Measurements from ENCODE around the gene WTAP.
"Not testable (repeated sequence)": the region's sequence is repeated elsewhere in the genome, so short reads cannot be mapped to it uniquely, and the experiment has no call there.

WTAP gene

DNA sequence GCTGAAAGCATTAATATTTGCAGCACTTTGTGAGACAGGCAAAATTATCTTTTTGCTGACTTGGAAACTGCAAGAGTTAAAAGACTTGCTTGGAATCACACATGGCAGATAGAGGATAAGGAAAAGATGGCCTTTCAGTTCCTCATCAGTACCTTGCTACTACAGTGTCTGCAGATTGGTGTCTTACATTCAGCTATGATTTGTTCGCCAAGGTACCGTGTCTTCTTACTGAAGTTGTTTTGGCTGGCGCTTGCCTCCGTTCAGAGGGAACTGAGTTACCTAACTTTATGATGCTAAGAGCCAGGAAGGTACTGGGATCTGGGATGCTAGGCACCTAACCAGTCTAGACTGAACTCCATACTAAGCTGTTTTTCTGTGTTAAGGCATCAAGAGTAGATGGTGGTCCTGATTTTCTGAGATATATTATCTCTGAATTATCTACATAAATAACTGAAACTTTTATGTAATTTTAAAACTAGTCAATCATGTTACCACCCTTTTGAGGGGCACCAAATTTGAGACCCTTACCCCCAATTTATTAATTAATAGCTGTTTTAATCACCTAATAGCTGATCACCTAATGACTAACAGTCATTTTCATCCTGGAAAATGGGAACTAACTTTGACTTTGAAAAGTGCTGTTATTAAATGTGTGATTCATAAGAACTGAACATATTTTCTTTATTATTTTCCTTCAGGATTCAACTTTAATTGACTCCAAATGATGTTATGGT, 2.5 kb downstream of the WTAP start:
- DNase-seq (ENCODE audit: low read depth), result no peak

- DNase-seq (ENCODE audit: low read depth), result no peak
Measured at GRCh38 chr6:159730332-159730676, 3.0 kb downstream of the WTAP start.

DNA sequence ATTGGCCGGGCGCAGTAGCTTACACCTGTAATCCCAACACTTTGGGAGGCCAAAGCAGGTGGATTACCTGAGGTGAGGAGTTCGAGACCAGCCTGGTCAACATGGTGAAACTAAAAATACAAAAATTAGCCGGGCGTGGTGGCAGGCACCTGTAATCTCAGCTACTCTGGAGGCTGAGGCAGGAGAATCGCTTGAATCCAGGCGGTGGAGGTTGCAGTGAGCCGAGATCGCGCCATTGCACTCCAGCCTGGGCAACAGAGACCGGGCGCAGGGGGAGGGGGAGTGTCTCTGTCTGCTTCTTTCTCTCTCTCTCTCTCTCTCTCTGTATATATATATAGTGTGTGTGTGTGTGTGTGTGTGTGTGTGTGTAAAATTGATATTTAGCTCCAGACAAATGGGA, 5.2 kb downstream of the WTAP start:
- not testable (repeated sequence) for DNase-seq (ENCODE audit: low read depth)

DNA sequence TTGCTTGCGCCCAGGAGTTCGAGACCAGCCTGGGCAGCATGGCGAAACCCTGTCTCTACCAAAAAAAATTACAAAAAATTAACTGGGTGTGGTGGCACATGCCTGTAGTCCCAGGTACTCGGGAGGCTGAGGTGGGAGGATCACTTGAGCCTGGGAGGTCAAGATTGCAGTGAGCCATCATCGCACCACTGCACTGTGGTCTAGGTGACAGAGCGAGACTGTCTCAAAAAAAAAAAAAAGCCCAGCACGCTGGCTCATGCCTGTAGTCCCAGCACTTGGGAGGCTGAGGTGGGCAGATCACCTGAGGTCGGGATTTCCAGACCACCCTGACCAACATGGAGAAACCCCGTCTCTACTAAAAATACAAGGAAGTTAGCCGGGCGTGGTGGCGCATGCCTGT, 6.1 kb downstream of the WTAP start:
- not testable (repeated sequence) for DNase-seq (ENCODE audit: low read depth)

- DNase-seq (ENCODE audit: low read depth), result no peak
Measured at GRCh38 chr6:159736908-159737307, 9.6 kb downstream of the WTAP start.

- no peak for DNase-seq (ENCODE audit: low read depth)
Measured at GRCh38 chr6:159739341-159739740, 12.0 kb downstream of the WTAP start.

GRCh38 chr6:159742165-159742564, 14.9 kb downstream of the WTAP start:
- no peak for DNase-seq (ENCODE audit: low read depth)

DNA sequence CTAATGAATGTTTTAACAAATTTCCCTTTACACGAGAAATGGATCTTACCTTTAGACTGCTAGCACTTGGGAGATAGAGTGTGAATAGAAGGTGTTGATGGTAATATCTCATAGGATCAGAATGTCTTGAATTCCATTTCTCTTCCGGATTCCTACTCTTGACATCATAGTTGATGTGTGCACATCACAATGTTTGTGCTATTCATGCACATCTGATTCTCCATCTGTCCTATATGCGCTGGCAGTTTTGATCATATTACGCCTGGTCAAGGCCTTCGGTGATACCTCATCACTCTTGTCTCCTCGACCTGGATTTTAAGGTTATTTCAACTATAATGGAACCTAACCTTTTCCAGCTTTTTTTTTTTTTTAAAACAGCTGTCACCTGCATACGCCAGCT, 17.8 kb downstream of the WTAP start:
- DNase-seq (ENCODE audit: low read depth), result no peak

GRCh38 chr6:159746759-159747158, 19.5 kb downstream of the WTAP start:
- DNase-seq (ENCODE audit: low read depth), result no peak

DNA sequence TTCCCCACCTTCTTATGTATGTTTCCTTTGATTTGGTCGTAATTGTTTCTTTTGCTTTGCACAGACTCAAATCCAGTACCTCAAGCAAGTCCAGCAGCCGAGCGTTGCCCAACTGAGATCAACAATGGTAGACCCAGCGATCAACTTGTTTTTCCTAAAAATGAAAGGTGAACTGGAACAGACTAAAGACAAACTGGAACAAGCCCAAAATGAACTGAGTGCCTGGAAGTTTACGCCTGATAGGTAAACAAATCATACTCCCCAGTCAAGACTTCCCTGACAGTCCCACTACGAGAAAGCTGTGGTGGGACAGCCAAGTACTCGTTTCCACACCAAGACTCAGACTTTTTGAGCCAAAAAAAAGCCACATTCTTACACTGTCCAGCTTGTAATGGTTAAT, 20.8 kb downstream of the WTAP start:
- not testable (repeated sequence) for DNase-seq (ENCODE audit: low read depth)

GRCh38 chr6:159751448-159751847, 24.1 kb downstream of the WTAP start:
- no peak for DNase-seq (ENCODE audit: low read depth)

DNA sequence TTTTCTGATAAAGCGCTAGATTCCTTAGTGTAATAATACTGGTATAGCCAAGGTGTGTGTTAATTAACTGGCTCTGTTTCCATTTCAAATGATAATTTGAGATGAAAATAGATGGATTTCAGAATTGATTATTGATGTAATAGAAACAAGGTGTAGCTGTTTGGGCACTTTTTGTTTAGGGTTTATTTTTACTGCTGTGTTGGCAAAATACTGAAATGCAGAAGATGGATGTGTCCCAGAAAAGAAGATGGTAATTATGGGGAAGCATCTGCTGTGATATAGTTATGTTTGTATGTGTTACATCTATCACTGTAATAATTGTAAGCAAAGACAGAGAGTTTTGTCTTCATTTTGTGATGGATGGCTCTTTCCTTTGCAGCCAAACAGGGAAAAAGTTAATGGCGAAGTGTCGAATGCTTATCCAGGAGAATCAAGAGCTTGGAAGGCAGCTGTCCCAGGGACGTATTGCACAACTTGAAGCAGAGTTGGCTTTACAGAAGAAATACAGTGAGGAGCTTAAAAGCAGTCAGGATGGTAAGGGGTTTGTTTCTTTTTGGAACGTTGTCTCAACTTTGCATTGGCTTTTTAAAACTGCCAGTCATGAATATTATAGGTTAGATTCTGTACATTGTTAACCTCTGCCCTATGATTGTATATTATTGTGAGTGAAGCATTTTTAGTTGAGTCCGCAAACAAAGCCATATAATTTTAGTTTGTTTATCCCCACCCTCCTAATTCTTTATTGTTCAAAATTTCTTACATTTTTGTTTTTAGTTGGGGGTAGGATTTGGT, 26.0 kb downstream of the WTAP start:
- no peak for DNase-seq (ENCODE audit: low read depth)

- no peak for DNase-seq (ENCODE audit: low read depth)
Measured at GRCh38 chr6:159754401-159754800, 27.1 kb downstream of the WTAP start.

- DNase-seq (ENCODE audit: low read depth), result no peak
Measured at GRCh38 chr6:159754959-159755914, 27.9 kb downstream of the WTAP start.

DNA sequence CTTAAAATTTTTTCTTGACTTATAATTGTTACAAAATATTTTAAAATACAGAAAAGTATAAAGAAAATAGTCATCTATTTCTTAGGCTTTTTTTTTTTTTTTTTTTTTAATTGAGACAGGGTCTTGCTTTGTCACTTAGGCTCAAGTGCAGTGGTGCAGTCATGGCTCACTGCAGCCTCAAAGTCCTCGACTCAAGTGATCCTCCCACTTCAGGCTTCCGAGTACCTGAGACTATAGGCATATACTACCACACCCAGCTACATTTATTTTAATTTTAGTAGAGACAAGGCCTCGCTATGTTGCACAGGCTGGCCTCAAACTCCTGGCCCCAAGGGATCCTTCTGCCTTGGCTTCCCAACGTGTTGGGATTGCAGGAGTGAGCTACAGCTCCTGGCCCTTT, 29.2 kb downstream of the WTAP start:
- DNase-seq (ENCODE audit: low read depth), result no peak

GRCh38 chr6:159758031-159759001, 31.0 kb downstream of the WTAP start:
- peak; percentile 56 for DNase-seq (ENCODE audit: low read depth)

DNA sequence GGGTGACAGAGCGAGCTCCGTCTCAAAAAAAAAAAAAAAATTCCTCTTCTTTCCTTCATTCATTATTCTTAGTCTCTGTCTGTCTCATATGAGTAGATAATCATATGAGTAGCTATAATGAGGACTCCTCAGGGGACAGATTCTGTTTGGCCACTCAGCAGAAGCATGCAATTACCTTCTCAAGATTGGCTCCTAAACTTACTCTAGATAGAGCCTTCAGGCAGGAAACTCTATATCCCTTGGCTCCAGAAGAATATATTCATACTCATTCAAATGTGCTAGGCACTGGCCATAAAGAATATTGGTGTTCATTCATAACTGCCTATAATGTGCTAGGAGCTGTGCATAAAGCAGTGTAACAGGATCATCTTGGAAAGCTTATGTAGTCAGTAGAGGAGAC, 32.3 kb downstream of the WTAP start:
- no peak for DNase-seq (ENCODE audit: low read depth)

DNA sequence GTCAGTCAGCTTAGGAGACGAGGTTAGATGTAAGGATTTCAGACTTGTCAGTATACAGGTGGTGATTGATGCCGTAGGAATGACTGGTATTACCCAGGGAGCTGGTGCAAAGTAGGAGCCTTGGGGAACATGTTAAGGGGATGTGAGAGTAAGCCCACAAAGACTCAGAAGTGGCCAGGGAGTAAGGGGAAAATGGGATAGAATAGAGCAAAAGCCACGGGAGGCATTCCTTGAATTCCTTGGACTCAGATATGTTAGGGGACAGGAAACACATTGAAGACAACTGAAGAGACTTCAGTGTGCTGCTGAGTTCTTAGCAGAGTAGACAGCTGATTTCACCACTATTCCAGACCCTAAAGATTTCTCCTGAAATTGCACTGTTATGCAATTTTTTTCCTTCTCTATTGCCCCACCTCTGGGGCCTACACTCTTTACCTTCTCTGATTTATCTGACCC, 33.3 kb downstream of the WTAP start:
- peak; percentile 46 for DNase-seq (ENCODE audit: low read depth)

GRCh38 chr6:159761129-159761872, 34.0 kb downstream of the WTAP start:
- DNase-seq (ENCODE audit: low read depth), result no peak

GRCh38 chr6:159761873-159762680, 34.8 kb downstream of the WTAP start, which contains the start of gene ACAT2:
ACAT2 (plus strand) TSS chr6:159762045; CDS start chr6:159762088, 43 bp downstream.
- peak; percentile 73 for DNase-seq (ENCODE audit: low read depth)
